BJ (cell line): ENCODE measurements around the gene CEP126. TPM values are rescaled to one million over a fixed set of nuclear protein-coding genes. Genes with fewer than 3 reads are reported as not detected.

Source experiments
- CTCF ChIA-PET: fragments of 350-600 bp; formaldehyde crosslinking; extraction: SDS; loops from one replicate; lab custom pipeline; 2021; ENCODE audit warnings: antibody characterized with exemption, inconsistent platforms; lab: Yijun Ruan, JAX
- POLR2A ChIA-PET: fragments of 300-600 bp; sonication (Branson Sonifier 250); formaldehyde crosslinking; extraction: SDS; loops from one replicate; lab custom pipeline; 2021; ENCODE audit warnings: antibody characterized with exemption; lab: Charles Lee
- DNase-seq: peaks from one replicate; pipeline ENCODE4 v3.0.0-alpha.2; 2011; ENCODE audit warnings: low read depth
- H3K27me3 ChIP-seq: 2 replicates; pipeline ENCODE4 v1.6.0; 2011; ENCODE audit warnings: low read length; ENCODE audit not compliant: control insufficient read depth, insufficient read depth
- H3K36me3 ChIP-seq: 2 replicates; pipeline ENCODE4 v1.5.1; 2011; ENCODE audit warnings: low read length; ENCODE audit not compliant: control insufficient read depth, insufficient read depth
- H3K4me3 ChIP-seq: 2 replicates; pipeline ENCODE4 v1.5.1; 2011; ENCODE audit warnings: low read depth, mild to moderate bottlenecking, control low read depth, low read length
- polyA plus RNA-seq: library from polyadenylated mRNA; depleted of rRNA; stranded (reverse); fragments of >200 nt; gene quantifications from 2 replicates; pipeline ENCODE4 v1.2.3, GENCODE V29; 2011
- TF ChIP-seq, protein P1 (sequence below): IDR thresholded peaks from 2 replicates; pipeline ENCODE4 v1.5.1; 2011; ENCODE audit warnings: low read depth, mild to moderate bottlenecking, control low read depth, inconsistent platforms, low read length, moderate library complexity; ENCODE audit not compliant: insufficient read depth

Gene CEP126
- polyA plus RNA-seq, 1 experiment = 1.5 TPM

DNA sequence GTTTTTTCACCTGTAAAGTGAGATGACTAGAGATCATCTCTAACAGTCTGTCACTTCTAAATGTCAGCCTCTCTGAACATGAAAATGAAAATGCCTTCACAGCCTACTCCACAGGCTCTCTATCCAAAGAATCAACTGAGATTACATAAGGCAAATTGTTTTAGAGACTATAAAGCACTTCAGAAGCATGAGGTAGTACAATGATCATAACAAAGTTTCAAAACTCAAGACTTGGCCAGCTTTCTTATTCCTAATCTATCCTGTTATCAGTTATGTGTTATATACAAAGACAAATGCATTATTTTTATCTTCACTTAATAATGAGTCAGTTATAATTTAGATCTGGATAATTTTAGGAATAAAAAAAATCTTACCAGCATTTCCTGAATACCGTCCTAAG lies 20.3 kb upstream of the CEP126 start:
- TF ChIP-seq, protein P1, sequence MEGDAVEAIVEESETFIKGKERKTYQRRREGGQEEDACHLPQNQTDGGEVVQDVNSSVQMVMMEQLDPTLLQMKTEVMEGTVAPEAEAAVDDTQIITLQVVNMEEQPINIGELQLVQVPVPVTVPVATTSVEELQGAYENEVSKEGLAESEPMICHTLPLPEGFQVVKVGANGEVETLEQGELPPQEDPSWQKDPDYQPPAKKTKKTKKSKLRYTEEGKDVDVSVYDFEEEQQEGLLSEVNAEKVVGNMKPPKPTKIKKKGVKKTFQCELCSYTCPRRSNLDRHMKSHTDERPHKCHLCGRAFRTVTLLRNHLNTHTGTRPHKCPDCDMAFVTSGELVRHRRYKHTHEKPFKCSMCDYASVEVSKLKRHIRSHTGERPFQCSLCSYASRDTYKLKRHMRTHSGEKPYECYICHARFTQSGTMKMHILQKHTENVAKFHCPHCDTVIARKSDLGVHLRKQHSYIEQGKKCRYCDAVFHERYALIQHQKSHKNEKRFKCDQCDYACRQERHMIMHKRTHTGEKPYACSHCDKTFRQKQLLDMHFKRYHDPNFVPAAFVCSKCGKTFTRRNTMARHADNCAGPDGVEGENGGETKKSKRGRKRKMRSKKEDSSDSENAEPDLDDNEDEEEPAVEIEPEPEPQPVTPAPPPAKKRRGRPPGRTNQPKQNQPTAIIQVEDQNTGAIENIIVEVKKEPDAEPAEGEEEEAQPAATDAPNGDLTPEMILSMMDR = no peak
- ChIA-PET CTCF (no interaction called here), POLR2A (no interaction called here)
- Histone ChIP-seq H3K4me3 (no peak overlapping the region), H3K27me3 (no peaks in the 10 kb centered on the region), H3K36me3 (no peaks in the 10 kb centered on the region)
- DNase-seq = no peak

GRCh38 chr11:101907815-101908214 lies 7.0 kb upstream of the CEP126 start:
- POLR2A ChIA-PET = no interaction called here
- Histone ChIP-seq H3K27me3 (no peaks in the 10 kb centered on the region), H3K4me3 (no peak overlapping the region), H3K36me3 (no peaks in the 10 kb centered on the region)
- DNase-seq = no peak
- CTCF ChIA-PET = interaction anchor here (0.6 to 1.4 kb wide), 2 partner anchors 17 to 28 kb away, joined by 3 to 4 read pairs; no protein-coding TSS in a partner anchor
- TF ChIP-seq, protein P1 = no peak

- ChIA-PET POLR2A (no interaction called here), CTCF (interaction anchor here (1.0 kb wide), 1 partner anchor 48 kb away, joined by 3 read pairs; no protein-coding TSS in a partner anchor)
- Histone ChIP-seq H3K4me3 (no peak overlapping the region), H3K27me3 (no peaks in the 10 kb centered on the region), H3K36me3 (no peaks in the 10 kb centered on the region)
- DNase-seq = no peak
- TF ChIP-seq, protein P1 = no peak
These were observed 5.7 kb upstream of the CEP126 start for GRCh38 chr11:101909087-101909486.

DNA sequence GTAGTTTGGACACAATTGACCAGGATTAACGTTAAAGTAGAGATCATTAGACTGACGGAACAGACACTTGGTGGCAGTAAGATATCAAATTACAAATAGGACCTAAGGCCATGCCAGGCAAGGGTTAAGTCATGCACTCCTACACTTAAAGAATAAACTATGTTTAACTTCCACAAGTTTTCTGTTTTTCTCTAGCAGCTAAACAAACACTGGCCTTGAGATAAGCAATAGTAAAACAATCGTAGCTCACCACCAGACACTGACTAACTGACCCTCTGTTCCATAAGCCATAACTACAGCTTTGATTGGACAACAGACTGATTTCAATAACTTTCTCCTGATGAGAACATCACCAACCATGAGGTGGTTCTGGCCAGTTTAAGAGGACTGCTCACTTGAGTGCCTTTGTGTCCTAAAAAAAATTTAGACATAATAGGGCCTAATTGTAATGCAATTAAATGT lies 2.0 kb upstream of the CEP126 start:
- H3K27me3 ChIP-seq = no peaks in the 10 kb centered on the region
- DNase-seq = no peak
- H3K36me3 ChIP-seq = no peaks in the 10 kb centered on the region
- POLR2A ChIA-PET = no interaction called here
- TF ChIP-seq, protein P1 = no peak
- H3K4me3 ChIP-seq = no peak overlapping the region
- CTCF ChIA-PET = interaction anchor here (0.9 kb wide), 1 partner anchor 65 kb away, joined by 3 read pairs; no protein-coding TSS in a partner anchor

GRCh38 chr11:101913656-101914055 lies 1.2 kb upstream of the CEP126 start:
- no peak overlapping the region for H3K4me3 ChIP-seq
- H3K27me3 ChIP-seq = no peaks in the 10 kb centered on the region
- TF ChIP-seq, protein P1 = no peak
- POLR2A ChIA-PET = no interaction called here
- no peak for DNase-seq
- CTCF ChIA-PET = no interaction called here
- no peaks in the 10 kb centered on the region for H3K36me3 ChIP-seq
